HEK293T (cell line): Measurements from ENCODE around the gene PAX2.

Experiments used
- FOXA1 ChIP-seq: fragments of 450-650 bp; IDR thresholded peaks from 2 replicates; pipeline ENCODE4 v1.6.1; 2016; ENCODE audit warnings: mild to moderate bottlenecking
- FOXK2 ChIP-seq: fragments of 450-650 bp; IDR thresholded peaks from 2 replicates; pipeline ENCODE4 v1.6.1; 2016; ENCODE audit warnings: mild to moderate bottlenecking
- FOXM1 ChIP-seq: fragments of 450-650 bp; IDR thresholded peaks from 2 replicates; pipeline ENCODE4 v1.6.1; 2017; ENCODE audit warnings: mild to moderate bottlenecking, borderline replicate concordance
- HDGF ChIP-seq: fragments of 450-650 bp; IDR thresholded peaks from 2 replicates; pipeline ENCODE4 v1.6.1; 2017; ENCODE audit warnings: antibody characterized with exemption, borderline replicate concordance
- NFRKB ChIP-seq: fragments of 450-650 bp; IDR thresholded peaks from 2 replicates; pipeline ENCODE4 v1.6.1; 2016; ENCODE audit warnings: mild to moderate bottlenecking, moderate library complexity
- TARDBP ChIP-seq: fragments of 450-650 bp; IDR thresholded peaks from 2 replicates; pipeline ENCODE4 v1.6.1; 2016
- ZNF384 ChIP-seq: fragments of 450-650 bp; IDR thresholded peaks from 2 replicates; pipeline ENCODE4 v1.6.1; 2016

GRCh38 chr10:100802607-100803006, 57.2 kb downstream of the PAX2 start:
- no peak for TF ChIP-seq NFRKB
- TF ChIP-seq FOXK2 = no peak
- TF ChIP-seq TARDBP = no peak
- no peak for TF ChIP-seq FOXA1
- no peak for TF ChIP-seq FOXM1
- no peak for TF ChIP-seq ZNF384
- no peak for TF ChIP-seq HDGF
